NCI-H146 (cell line): ENCODE measurements around the gene SLC9A2.
A peak's percentile ranks its signal among the peaks of the same experiment; 100 is the strongest.

Experiments used
- DNase-seq: peaks from one replicate; lab custom pipeline; 2025; lab: John Stamatoyannopoulos, UW

The SLC9A2 gene

DNA sequence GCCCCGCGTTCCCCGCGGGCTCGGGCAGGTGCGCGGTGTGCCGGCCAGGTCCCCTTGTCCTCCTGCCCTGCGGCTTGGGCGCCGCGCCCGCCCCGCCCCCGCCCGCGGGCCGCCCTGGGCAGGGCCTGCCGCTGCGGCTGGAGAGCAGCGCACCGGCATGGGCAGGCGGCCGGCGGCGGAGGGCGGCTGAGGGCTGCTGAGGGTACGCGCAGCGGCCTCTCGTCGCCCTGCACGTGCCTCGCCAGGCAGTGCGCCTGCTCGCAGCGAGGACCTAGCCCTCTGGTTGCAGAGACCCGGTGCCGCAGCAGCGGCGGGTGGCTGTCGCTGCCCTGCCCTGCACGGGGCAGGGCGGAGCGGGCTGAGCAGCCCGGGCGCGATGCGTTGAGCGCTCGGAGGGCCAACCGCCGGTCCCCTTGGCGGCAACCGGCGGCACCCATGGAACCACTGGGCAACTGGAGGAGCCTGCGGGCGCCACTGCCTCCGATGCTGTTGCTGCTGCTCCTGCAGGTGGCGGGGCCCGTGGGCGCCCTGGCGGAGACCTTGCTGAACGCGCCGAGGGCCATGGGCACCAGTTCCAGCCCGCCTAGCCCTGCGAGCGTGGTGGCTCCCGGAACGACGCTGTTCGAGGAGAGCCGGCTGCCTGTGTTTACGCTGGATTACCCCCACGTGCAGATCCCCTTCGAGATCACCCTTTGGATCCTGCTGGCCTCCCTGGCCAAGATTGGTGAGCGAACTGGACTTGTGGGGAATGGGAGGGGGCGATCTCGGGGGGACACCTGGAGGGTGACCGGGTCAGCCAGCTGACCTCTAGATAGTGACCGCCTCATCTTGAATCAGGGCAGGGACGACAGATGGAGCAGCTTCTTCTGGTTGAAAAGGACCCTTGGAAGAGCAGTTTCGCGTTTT is at the start of gene SLC9A2:
Gene SLC9A2 (plus strand): TSS at position 140 of the 906 bp plus-strand sequence. CDS start 296 bp downstream, at position 436.
- peak; percentile 53 for DNase-seq

DNA sequence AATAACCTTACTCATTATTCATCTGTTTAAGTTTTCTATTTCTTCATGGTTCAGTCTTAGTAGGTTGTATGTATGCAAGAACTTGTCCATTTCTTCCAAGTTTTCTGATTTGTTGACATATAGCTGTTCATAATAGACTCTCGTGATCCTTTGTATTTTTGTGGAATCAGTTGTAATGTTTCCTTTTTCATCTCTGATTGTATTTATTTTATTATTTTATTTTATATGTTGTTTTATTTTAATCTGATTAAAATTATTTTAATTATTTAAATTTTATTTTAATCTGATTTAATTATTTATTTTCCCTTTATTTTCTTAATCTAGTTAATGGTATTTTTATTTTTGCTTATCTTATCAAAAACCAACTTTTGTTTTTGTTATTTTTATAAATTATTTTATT is 43.5 kb upstream of the SLC9A2 start:
- no peak for DNase-seq

DNA sequence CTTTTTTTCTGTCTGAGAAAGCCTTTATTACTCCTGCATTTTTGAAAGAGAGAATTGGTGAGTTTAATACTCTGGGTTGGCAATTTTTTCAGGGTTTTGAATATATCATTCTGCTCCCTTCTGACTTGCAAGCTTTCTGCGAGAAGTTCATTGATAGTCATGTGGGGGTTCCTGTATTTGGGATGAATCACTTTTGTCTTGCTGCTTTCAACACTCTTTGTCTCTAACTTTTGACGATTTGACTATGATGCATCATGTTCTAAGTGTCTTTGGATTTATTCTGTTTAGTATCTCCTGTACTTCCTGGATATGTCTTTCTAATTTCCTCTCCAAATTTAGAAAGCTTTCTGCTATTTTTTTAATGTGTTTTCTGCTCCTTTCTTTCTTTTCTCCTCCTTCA is 41.0 kb upstream of the SLC9A2 start:
- DNase-seq, result no peak

GRCh38 chr2:102581911-102582310 is 37.4 kb upstream of the SLC9A2 start:
- no peak for DNase-seq

DNA sequence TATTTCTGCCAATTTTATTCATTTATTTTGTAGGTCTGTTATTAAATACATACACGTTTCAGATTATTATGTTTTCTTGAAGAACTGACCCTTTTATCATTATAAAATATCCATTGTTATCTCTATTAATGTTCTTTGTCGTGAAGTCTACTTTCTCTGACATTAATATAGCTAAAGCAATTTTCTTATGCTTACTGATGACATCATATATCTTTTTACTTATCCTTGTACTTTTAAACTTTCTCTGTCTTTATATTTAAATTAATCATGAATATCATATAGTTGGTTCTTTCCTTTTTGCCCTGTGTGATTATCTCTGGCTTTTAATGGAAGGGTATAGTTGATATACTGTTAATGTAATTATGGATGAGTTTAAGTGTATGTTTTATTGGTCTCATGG is 36.5 kb upstream of the SLC9A2 start:
- no peak for DNase-seq

GRCh38 chr2:102585847-102586404 is 33.4 kb upstream of the SLC9A2 start:
- no peak for DNase-seq

- no peak for DNase-seq
These were observed 31.0 kb upstream of the SLC9A2 start for GRCh38 chr2:102588213-102588939.

DNA sequence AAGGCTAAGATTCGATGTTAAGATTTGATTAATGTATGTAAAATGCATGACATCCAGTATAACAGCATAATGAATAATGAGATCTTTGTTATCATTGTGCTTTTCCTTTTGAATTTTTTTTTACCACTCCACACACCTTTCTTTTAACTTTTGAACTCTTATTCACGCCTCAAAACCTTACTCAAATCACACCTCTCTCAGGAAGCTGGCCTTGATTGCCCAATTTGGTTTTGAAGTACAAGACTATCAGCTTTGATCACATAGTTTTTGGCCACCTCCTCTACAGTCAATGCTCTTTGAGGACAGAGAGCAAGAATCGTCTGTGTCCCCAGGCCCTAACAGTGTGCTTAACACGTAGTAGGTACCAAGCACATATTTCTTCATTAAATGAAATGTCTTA is 29.9 kb upstream of the SLC9A2 start:
- no peak for DNase-seq

DNA sequence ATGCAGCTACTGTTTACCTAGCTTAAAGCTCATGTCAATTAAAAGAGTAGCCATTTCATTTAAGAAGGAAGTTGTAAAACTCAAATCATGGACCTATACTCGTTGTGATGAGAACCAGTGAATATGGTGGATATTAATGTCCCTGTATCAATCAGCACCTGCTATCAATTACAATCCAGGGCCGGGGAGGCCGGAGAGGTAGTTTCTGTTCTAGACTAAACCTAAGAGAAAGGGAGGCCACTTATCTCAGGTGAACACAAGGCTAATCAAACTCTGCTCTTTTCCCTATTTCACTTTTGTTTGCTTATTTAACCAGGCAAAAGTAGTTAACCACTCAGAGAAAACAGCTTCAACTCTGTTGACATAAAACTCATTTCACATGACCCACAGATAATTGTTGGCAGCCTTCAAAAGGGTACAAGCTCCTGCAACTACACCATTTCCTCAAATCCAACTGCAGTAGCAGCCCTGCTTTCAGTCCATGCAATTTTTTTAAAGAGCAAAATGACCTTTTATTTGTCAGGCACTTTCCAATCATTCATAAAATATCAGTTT is 27.8 kb upstream of the SLC9A2 start:
- DNase-seq, result no peak

GRCh38 chr2:102592601-102593000 is 26.8 kb upstream of the SLC9A2 start:
- no peak for DNase-seq

DNA sequence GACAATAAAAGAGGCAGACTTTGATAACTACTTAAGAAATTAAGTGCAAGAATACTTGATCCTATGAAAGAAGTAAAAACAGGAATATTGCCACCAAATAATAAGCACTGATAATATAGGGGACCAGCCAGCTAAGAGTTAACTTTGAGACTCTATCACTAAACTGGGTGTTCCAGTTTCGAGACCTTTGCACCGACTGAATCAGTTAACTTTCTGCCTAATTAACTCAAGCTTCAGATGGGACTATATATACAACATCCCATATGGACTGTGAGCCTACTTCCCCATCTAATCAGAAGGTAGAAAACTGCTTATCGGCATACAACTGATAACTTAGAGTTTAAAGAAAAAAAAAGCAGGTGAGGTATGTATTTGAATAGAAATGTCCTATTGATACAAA is 25.8 kb upstream of the SLC9A2 start:
- DNase-seq, result no peak

DNA sequence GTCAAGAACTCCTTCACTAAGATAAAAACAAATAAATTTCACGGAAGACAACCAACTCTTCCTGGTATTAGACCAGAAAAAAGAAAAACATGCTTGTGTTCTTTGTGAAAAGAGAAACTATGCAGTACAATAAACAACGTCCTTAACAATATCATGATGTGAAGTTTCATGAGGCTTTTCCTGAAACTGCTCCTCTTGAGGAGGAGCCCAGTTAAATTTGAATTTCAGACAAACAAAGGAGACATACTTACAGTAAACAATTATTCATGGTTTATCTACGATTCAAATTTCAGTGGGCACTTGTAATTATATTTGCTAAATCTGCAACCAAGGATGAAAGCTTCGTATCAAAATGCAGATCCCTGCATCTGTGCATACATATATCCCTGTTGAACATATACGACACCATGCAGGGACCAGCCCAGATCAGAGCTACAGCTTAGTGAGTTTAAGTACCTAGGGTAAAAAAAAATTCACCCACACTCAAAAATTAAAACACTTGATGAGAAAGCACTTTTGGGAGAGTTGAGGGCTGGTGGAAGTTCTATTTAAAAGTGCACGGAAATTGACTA is 24.8 kb upstream of the SLC9A2 start:
- no peak for DNase-seq

- no peak for DNase-seq
These were observed 21.6 kb upstream of the SLC9A2 start for GRCh38 chr2:102597788-102598187.

DNA sequence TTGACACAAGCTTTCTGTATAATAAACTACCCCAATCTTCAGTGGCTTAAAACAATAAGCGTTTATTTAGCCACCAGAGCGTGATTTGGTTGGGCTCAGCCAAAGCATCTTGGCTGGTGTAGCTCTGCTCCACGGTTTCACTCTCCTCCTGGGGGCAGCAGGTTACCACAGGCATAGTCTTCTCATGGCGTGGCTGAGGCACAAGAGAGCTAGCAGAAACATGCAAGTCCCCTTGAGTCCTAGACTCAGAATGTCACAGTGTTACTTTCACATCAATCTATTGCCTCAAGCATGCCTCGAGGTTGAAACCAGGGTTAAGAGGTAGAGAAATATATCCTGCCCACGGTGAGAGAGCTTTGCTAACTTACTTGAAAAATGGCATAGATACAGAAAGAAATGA is 19.9 kb upstream of the SLC9A2 start:
- DNase-seq, result no peak

GRCh38 chr2:102601730-102602129 is 17.6 kb upstream of the SLC9A2 start:
- no peak for DNase-seq

GRCh38 chr2:102603904-102604303 is 15.4 kb upstream of the SLC9A2 start:
- DNase-seq, result no peak

- DNase-seq, result no peak
These were observed 14.6 kb upstream of the SLC9A2 start for GRCh38 chr2:102604769-102605168.

GRCh38 chr2:102606353-102606752 is 13.0 kb upstream of the SLC9A2 start:
- DNase-seq, result no peak

GRCh38 chr2:102615620-102616436 is 3.5 kb upstream of the SLC9A2 start:
- peak; percentile 37 for DNase-seq

- peak; percentile 53 for DNase-seq
These were observed 620 bp upstream of the SLC9A2 start for GRCh38 chr2:102618452-102619413.
